ENCODE results near the gene SMIM14. TPM values are rescaled to one million over a fixed set of nuclear protein-coding genes. Genes with fewer than 3 reads are reported as not detected.
"Not testable (repeated sequence)": the region's sequence is repeated elsewhere in the genome, so short reads cannot be mapped to it uniquely, and the experiment has no call there.

Gene SMIM14
- polyA plus RNA-seq, 3 donors, result 35.1 to 51.0 (median 47.2) TPM

- no peak for DNase-seq
These were observed 25.5 kb downstream of the SMIM14 start for GRCh38 chr4:39613093-39613656.

GRCh38 chr4:39609454-39609931 lies 29.2 kb downstream of the SMIM14 start:
- DNase-seq, result no peak

DNA sequence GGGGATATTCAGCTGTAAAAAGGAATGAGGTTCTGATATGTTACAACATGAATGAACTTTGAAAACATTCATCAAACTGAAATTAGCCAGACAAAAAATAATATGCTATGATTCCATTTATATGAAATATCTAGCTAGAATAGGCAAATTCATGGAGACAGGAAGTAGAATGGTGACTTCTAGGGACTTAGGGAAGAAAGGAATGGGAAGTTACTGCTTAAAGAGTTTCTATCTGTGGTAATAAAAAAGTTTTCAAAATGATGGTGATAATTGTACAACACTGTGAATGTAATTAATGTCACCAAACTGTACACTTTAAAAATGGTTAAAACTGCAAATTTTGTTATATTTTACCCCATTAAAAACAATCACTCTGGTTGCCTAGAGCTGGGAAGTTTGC lies 30.2 kb downstream of the SMIM14 start:
- DNase-seq, result no peak

DNA sequence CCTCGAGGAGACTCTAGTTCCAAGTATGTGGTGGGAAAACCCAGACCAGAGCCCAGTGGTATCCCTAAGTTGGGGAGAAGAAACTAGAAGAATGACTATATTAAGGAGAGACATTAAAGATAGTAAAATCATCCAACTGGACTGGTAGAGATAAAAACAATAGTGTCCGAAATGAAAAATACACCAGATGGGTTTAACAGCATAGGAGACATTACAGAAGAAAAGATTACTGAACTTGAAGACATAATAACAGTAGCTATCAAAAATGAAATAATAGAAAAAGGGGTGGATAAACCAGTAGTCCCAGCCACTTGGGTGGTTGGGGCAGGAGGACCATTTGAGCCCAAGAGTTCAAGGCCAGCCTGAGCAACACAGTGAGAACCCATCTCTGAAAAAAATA lies 31.9 kb downstream of the SMIM14 start:
- no peak for DNase-seq

GRCh38 chr4:39597695-39598381 lies 40.8 kb downstream of the SMIM14 start:
- no peak for DNase-seq

- no peak for DNase-seq
These were observed 41.7 kb downstream of the SMIM14 start for GRCh38 chr4:39596971-39597370.

- no peak for DNase-seq
These were observed 47.4 kb downstream of the SMIM14 start for GRCh38 chr4:39591290-39591689.

GRCh38 chr4:39587881-39588280 lies 50.8 kb downstream of the SMIM14 start:
- DNase-seq, result no peak

GRCh38 chr4:39574946-39575345 lies 63.7 kb downstream of the SMIM14 start:
- no peak for DNase-seq

DNA sequence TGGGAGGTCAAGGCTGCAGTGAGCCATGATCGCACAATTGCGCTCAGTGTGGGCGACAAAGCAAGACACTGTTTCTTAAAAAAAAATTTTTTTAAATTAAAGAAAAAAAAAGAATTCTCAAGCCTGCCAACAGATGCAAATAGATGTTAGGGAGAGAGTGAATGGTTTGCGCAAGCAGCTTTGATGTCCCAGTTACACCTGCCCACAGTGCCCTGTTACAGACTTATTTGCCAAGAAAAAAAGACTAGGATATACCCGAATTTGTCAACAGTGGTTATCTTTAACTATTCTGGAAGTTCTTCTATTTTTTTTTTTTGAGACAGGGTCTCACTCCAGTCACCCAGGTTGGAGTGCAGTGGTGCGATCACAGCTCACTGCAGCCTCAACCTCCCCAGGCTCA lies 67.2 kb downstream of the SMIM14 start:
- DNase-seq, result no peak

DNA sequence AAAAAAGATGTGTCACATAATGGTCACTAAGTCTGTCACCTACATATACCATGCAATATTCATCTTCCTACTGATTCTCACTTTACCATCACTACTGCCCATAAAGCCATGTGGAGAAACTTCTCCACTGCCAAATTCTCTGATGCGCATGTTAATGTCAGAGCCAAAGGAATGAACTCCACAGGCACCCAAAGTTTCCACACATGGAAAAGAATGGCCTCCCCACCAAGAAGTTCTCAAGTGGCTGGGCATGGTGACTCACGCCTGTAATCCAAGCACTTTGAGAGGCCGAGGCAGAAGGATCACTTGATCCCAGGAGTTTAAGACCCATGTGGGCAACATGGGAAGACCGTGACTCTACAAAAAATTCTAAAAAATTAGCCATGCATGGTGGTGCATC lies 67.6 kb downstream of the SMIM14 start:
- DNase-seq, result no peak

GRCh38 chr4:39569209-39569608 lies 69.5 kb downstream of the SMIM14 start:
- DNase-seq, result no peak

DNA sequence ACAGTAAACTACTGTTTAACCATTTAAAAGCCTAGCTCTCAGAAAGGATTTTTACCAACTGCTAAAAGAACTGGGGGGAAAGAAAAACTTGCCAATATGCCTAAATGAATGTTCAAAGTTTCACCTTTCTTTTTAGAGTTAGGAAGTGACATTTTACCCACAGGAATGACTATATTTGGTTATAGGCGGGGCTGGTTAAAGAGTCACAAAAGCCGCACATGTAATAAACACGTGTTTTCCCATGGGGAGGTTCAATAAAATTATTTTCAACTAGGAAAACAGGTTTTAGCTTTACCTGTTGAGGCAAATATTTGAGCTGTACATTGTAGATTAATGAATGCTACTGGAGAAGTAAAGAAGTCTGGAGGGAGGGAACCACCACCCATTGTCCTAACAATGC lies 69.9 kb downstream of the SMIM14 start:
- DNase-seq, result no peak

GRCh38 chr4:39565878-39566600 lies 72.6 kb downstream of the SMIM14 start:
- DNase-seq, result no peak

GRCh38 chr4:39563346-39563847 lies 75.3 kb downstream of the SMIM14 start:
- no peak for DNase-seq

DNA sequence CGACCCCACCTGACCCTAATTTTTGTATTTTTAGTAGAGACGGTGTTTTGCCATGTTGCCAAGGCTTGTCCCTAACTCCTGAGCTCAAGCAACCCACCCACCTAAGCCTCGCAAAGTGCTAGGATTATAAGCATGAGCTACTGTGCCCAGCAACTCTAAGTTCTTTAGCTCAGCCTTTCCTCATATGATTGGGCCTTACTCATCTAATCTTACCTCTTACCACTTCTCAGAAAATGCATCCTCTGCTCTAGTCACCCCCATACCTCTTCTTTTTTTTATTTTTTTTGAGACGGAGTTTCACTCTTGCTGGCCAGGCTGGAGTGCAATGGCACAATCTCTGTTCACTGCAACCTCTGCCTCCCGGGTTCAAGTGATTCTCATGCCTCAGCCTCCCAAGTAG lies 75.9 kb downstream of the SMIM14 start:
- DNase-seq, result no peak

GRCh38 chr4:39559626-39560025 lies 79.0 kb downstream of the SMIM14 start:
- DNase-seq, result no peak

DNA sequence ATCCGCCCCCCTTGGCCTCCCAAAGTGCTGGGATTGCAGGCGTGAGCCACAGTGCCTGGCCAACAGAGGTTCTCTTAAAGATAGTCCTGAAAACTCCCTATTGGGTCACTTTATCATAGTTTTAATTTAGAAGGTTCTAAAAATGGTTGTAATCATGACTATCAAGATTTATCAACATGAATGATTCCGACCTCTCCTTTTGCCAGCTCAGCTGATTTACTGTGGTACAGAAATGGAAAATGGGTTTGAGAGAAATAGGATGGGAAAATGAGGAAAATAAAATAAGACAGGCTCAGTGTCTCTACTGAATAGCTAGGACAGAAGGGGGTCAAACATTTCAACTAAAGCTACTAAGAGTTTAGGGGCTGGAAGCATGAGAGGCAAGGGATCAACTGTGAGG lies 83.2 kb downstream of the SMIM14 start:
- DNase-seq, result no peak

DNA sequence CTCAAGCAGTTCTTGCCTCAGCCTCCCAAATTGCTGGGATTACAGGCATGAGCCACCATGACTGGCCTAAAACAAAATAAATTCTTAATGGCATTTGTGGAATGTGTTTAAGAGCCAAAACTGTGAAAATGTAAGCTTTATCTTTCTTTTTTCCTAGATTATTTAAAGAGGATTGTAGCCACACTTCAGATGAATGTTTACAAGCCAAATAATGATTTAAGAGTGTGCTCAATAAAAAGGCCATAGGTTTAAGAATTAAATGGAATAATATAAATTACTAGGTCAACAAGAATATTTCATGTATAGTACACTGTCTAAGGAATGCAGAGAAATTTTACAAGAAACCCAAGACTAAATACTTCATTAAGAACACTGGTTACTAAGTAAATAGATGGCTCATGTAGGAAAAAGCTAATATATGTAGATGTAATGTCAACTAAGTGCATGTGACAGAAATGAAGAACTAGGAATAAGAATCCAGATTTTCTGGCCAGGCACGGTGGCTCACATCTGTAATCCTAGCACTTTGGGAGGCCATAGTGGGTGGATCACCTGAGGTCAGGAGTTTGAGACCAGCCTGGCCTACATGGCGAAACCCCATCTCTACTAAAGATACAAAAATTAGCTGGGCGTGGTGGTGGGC lies 90.1 kb downstream of the SMIM14 start:
- no peak for DNase-seq

- no peak for DNase-seq
These were observed 93.9 kb downstream of the SMIM14 start for GRCh38 chr4:39544580-39545315.

- not testable (repeated sequence) for DNase-seq
These were observed 94.6 kb downstream of the SMIM14 start for GRCh38 chr4:39544080-39544479.

DNA sequence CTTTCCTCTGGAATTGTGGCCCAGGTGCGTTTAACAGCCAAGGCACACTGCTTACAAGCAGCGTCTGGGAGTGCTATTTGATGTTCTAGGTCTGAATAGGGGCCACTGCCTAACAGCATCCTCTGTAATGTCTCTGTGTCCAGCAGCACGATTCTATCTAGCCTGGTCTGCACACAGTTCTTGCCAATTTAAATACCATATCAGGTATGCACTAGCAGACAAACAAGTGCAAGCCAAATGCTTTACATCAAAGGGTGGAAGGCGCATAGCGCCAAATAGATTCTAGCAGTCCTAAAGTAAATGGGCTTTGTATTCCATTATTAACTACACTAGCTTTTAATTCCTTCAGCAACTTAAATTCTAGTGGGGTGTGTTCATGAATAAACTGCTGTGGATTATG lies 95.6 kb downstream of the SMIM14 start:
- no peak for DNase-seq

Measured in renal pelvis (tissue), 4 donors.